ENCODE data around the gene PTPRD. TPM values are rescaled to one million over a fixed set of nuclear protein-coding genes. Genes with fewer than 3 reads are reported as not detected.

Gene PTPRD
- total RNA-seq, 1 experiment from 2014 or later, result not detected

GRCh38 chr9:10268531-10269485 lies 344.0 kb downstream of the PTPRD start:
- ChIA-PET CTCF (no interaction called here), POLR2A (no interaction called here)
- Histone ChIP-seq H3K4me1 (ENCODE audit: control insufficient read depth, insufficient read depth, low read length) (no peaks in the 10 kb centered on the region), H3K9me3 (ENCODE audit: control insufficient read depth, insufficient read depth, low read depth, low read length) (no peaks in the 10 kb centered on the region), H3K4me3 (ENCODE audit: low read depth in 2 of 2, low read length in 2 of 2) (no peak overlapping the region), H3K36me3 (ENCODE audit: control insufficient read depth, insufficient read depth, low read length) (no peaks in the 10 kb centered on the region), H3K27ac (ENCODE audit: low read length) (no peak overlapping the region), H3K27me3 (ENCODE audit: control insufficient read depth, insufficient read depth, low read length) (no peaks in the 10 kb centered on the region)
- in situ Hi-C loops (cut with HindIII; ENCODE audit: low pct_unique_long_range_greater_than_20kb, low sequenced_read_pairs), result no loop called here
- DNase-seq (ENCODE audit: low read depth, low spot score), result no peak
- no peak for ATAC-seq
- peak; percentile 24 for TF ChIP-seq CTCF (IDR thresholded peaks at IDR 0.05)
- no peak for TF ChIP-seq TCF7L2 (IDR thresholded peaks at IDR 0.05; ENCODE audit: low read depth, low read length)
- no peak for TF ChIP-seq REST (IDR thresholded peaks at IDR 0.05; ENCODE audit: insufficient read depth in 1 of 2, low read depth in 2 of 2, low read length in 1 of 2)
- no peak for TF ChIP-seq SIN3A (IDR thresholded peaks at IDR 0.05; ENCODE audit: borderline replicate concordance, insufficient read depth, low read depth, low read length)
- no peak for TF ChIP-seq POLR2AphosphoS5 (IDR thresholded peaks at IDR 0.05; ENCODE audit: low read depth, low read length)
- intact Hi-C loops (cut with micrococcal nuclease; ENCODE audit: unreplicated experiment), result loop anchor here (10.0 kb wide), 1 partner anchor 204 kb away; no protein-coding TSS in a partner anchor
- BruUV-seq (replicated peaks), result no TSS peak

GRCh38 chr9:10265153-10265631 lies 347.6 kb downstream of the PTPRD start:
- intact Hi-C loops (cut with micrococcal nuclease; ENCODE audit: unreplicated experiment) (loop anchor here (10.0 kb wide), 1 partner anchor 200 kb away; no protein-coding TSS in a partner anchor), in situ Hi-C loops (cut with HindIII; ENCODE audit: low pct_unique_long_range_greater_than_20kb, low sequenced_read_pairs) (no loop called here)
- Histone ChIP-seq H3K4me3 (ENCODE audit: low read depth in 2 of 2, low read length in 2 of 2) (no peak overlapping the region), H3K4me1 (ENCODE audit: control insufficient read depth, insufficient read depth, low read length) (no peaks in the 10 kb centered on the region), H3K27ac (ENCODE audit: low read length) (no peak overlapping the region), H3K36me3 (ENCODE audit: control insufficient read depth, insufficient read depth, low read length) (no peaks in the 10 kb centered on the region), H3K9me3 (ENCODE audit: control insufficient read depth, insufficient read depth, low read depth, low read length) (no peaks in the 10 kb centered on the region), H3K27me3 (ENCODE audit: control insufficient read depth, insufficient read depth, low read length) (no peaks in the 10 kb centered on the region)
- no peak for TF ChIP-seq CTCF (IDR thresholded peaks at IDR 0.05)
- no peak for TF ChIP-seq REST (IDR thresholded peaks at IDR 0.05; ENCODE audit: insufficient read depth in 1 of 2, low read depth in 2 of 2, low read length in 1 of 2)
- no peak for TF ChIP-seq TCF7L2 (IDR thresholded peaks at IDR 0.05; ENCODE audit: low read depth, low read length)
- no peak for TF ChIP-seq POLR2AphosphoS5 (IDR thresholded peaks at IDR 0.05; ENCODE audit: low read depth, low read length)
- TF ChIP-seq SIN3A (IDR thresholded peaks at IDR 0.05; ENCODE audit: borderline replicate concordance, insufficient read depth, low read depth, low read length), result no peak
- no TSS peak for BruUV-seq (replicated peaks)
- DNase-seq (ENCODE audit: low read depth, low spot score) (no peak), ATAC-seq (no peak)
- ChIA-PET POLR2A (no interaction called here), CTCF (no interaction called here)
